ENCODE results near the gene PHACTR3.
A peak's percentile ranks its signal among the peaks of the same experiment; 100 is the strongest.

The PHACTR3 gene

GRCh38 chr20:59783641-59784010, 179.3 kb downstream of the PHACTR3 start:
- DNase-seq: no peak

- DNase-seq: peak; percentile 23
Observed at GRCh38 chr20:59784365-59784764, 180.0 kb downstream of the PHACTR3 start.

- DNase-seq: no peak
Observed at GRCh38 chr20:59784791-59785668, 180.7 kb downstream of the PHACTR3 start.

- no peak for DNase-seq
Observed at GRCh38 chr20:59785669-59785959, 181.3 kb downstream of the PHACTR3 start.

GRCh38 chr20:59785986-59786795, 181.9 kb downstream of the PHACTR3 start:
- DNase-seq: peak; percentile 40

GRCh38 chr20:59786801-59787537, 182.6 kb downstream of the PHACTR3 start:
- no peak for DNase-seq

GRCh38 chr20:59787538-59787890, 183.2 kb downstream of the PHACTR3 start:
- DNase-seq: no peak

GRCh38 chr20:59788196-59788735, 183.9 kb downstream of the PHACTR3 start:
- DNase-seq: no peak

GRCh38 chr20:59788811-59789397, 184.6 kb downstream of the PHACTR3 start:
- DNase-seq: no peak

- no peak for DNase-seq
Observed at GRCh38 chr20:59789686-59790085, 185.3 kb downstream of the PHACTR3 start.

GRCh38 chr20:59790346-59790745, 186.0 kb downstream of the PHACTR3 start:
- DNase-seq: no peak

GRCh38 chr20:59792300-59792699, 188.0 kb downstream of the PHACTR3 start:
- DNase-seq: no peak

- no peak for DNase-seq
Observed at GRCh38 chr20:59794555-59794954, 190.2 kb downstream of the PHACTR3 start.

GRCh38 chr20:59800309-59800708, 196.0 kb downstream of the PHACTR3 start:
- peak; percentile 31 for DNase-seq

GRCh38 chr20:59802018-59802417, 197.7 kb downstream of the PHACTR3 start:
- no peak for DNase-seq

GRCh38 chr20:59802471-59803221, 198.3 kb downstream of the PHACTR3 start:
- no peak for DNase-seq

- DNase-seq: no peak
Observed at GRCh38 chr20:59804347-59804746, 200.0 kb downstream of the PHACTR3 start.

- DNase-seq: no peak
Observed at GRCh38 chr20:59804871-59805665, 200.7 kb downstream of the PHACTR3 start.

GRCh38 chr20:59805786-59806577, 201.6 kb downstream of the PHACTR3 start:
- no peak for DNase-seq

GRCh38 chr20:59806578-59806975, 202.2 kb downstream of the PHACTR3 start:
- DNase-seq: no peak
